Neutrophil (primary cell): Measurements from ENCODE around the gene TEX19.

Source experiments
- H3K27ac ChIP-seq: fragments of 200-600 bp; sonication (generic); 2 replicates; pipeline ENCODE4 v1.5.1; 2016; ENCODE audit warnings: mild to moderate bottlenecking, moderate library complexity
- H3K27me3 ChIP-seq: fragments of 200-600 bp; sonication (generic); 2 replicates; pipeline ENCODE4 v1.6.0; 2016; ENCODE audit warnings: mild to moderate bottlenecking
- H3K36me3 ChIP-seq: fragments of 200-600 bp; sonication (generic); 2 replicates; pipeline ENCODE4 v1.5.1; 2017
- H3K4me1 ChIP-seq, 2 experiments: fragments of 200-600 bp in 1 of 2; sonication (generic) in 1 of 2; 1 replicate in 1 of 2; 2 replicates in 1 of 2; pipeline versions ENCODE4 v1.5.1 to v1.6.1; 2013 to 2016; ENCODE audit warnings: low read depth in 1 of 2, low read length in 1 of 2, mild to moderate bottlenecking in 1 of 2, moderate library complexity in 1 of 2; ENCODE audit not compliant: control insufficient read depth in 1 of 2, insufficient read depth in 1 of 2
- H3K4me3 ChIP-seq, 2 experiments: fragments of 200-600 bp in 1 of 2; sonication (generic) in 1 of 2; 1 replicate in 1 of 2; 2 replicates in 1 of 2; pipeline ENCODE4 v1.5.1; 2013 to 2016; ENCODE audit warnings: low read depth in 1 of 2, low read length in 1 of 2, mild to moderate bottlenecking in 1 of 2, moderate library complexity in 1 of 2
- H3K9me3 ChIP-seq: fragments of 200-600 bp; sonication (generic); 2 replicates; pipeline ENCODE4 v1.5.1; 2016
- TF ChIP-seq, protein P1 (sequence below): fragments of 200-600 bp; sonication (generic); IDR thresholded peaks from 2 replicates; pipeline ENCODE4 v1.5.1; 2016; ENCODE audit warnings: antibody characterized with exemption

TEX19 gene

DNA sequence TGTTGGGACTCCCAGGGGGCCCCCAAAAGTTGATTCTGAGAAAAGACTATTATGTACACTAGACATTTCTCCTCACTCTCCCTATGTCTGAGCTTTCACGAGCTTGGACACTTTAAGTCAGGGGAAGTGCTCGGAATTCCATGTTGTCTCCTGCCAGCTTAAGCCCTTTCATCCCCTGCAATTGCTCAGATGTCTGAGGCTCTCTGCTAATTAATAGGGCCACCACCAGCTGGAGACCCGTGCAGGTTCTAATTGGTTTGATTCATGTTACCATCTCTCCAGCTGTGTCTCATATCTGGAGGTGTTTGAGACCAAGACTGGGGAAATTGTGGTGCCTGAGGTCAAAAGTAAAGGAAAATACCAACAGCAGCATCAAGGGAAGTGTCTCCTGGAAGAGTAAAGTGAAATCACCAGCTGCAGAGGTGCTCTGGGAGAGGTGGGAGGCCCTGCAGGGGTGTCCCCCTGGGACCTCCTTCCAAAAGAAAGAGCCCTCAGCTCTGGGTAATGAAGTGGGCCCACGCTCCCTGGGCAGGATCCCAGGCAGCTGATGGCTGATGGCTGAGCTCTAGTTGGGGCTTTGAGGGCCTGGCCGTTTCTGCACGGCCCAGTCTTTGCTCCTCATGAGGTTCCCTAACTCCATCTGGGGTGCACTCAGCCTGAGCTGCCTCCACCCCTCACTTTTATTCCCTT is 6.7 kb downstream of the TEX19 start:
- Histone ChIP-seq H3K4me3 (no peak overlapping the region), H3K27me3 (peaks cover 55% of the 10 kb centered on the region), H3K36me3 (no peaks in the 10 kb centered on the region), H3K4me1 (peaks cover 3 to 4% of the 10 kb centered on the region in 2 experiments), H3K9me3 (no peaks in the 10 kb centered on the region), H3K27ac (no peak overlapping the region)
- TF ChIP-seq, protein P1, sequence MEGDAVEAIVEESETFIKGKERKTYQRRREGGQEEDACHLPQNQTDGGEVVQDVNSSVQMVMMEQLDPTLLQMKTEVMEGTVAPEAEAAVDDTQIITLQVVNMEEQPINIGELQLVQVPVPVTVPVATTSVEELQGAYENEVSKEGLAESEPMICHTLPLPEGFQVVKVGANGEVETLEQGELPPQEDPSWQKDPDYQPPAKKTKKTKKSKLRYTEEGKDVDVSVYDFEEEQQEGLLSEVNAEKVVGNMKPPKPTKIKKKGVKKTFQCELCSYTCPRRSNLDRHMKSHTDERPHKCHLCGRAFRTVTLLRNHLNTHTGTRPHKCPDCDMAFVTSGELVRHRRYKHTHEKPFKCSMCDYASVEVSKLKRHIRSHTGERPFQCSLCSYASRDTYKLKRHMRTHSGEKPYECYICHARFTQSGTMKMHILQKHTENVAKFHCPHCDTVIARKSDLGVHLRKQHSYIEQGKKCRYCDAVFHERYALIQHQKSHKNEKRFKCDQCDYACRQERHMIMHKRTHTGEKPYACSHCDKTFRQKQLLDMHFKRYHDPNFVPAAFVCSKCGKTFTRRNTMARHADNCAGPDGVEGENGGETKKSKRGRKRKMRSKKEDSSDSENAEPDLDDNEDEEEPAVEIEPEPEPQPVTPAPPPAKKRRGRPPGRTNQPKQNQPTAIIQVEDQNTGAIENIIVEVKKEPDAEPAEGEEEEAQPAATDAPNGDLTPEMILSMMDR = no peak

DNA sequence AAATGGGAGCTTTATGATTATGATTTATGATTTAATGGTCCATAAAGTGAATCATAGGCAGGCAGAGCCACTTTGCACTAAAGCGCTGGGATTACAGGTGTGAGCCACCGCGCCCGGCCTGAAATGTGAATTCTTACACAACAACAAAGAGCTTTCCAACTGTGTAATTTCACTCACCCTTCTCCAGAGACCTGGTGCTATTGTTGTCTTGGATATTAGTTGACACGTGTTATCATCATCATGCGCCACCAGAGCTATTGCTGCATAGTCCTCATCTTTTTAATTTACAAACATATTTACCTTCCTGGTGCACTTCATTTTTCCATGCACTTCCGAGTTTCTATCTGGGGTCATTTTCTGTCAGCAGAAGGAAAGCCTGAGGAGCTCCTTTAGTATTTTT is 7.7 kb downstream of the TEX19 start:
- peaks cover 65% of the 10 kb centered on the region for H3K27me3 ChIP-seq
- H3K36me3 ChIP-seq = no peaks in the 10 kb centered on the region
- H3K4me3 ChIP-seq = no peak overlapping the region
- TF ChIP-seq, protein P1 = no peak
- H3K4me1 ChIP-seq = peaks cover 3 to 4% of the 10 kb centered on the region in 2 experiments
- H3K27ac ChIP-seq = no peak overlapping the region
- H3K9me3 ChIP-seq = no peaks in the 10 kb centered on the region

DNA sequence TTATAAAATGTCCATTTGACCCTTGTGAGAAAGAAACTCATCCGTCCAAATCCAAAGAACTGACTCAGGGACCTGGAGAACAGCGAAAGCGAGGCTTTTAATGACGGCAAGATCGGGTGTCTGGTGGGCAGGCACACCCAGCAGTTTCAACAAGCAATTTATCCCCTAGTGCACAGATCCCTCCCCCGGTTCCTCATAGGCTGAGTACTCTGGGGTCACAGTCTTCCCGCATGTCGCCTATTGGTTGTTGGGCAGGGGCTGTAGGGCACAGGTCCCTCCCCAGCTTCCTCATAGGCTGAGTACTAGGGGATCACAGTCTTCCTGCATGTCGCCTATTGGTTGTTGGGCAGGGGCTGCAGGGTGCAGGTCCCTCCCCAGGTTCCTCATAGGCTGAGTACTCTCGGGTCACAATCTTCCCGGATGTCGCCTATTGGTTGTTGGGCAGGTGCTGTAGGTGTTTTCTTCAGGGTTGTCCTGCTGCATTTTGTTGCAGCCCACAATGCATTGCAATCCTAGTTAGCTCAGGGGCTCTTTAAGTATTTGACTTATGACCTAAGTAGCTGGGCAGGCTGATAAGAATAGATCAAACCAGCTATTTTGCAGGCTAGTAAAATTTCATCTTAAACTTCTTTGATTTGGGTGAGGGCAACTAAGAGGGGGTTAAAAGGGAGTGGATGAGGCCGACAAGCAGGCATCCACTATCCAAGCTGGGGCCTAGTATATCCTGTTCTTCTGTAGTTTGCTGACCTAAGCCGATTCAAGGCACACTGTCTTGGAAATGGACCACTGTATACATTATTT is 8.9 kb downstream of the TEX19 start:
- H3K27me3 ChIP-seq = peaks cover 77% of the 10 kb centered on the region
- no peaks in the 10 kb centered on the region for H3K36me3 ChIP-seq
- no peak overlapping the region for H3K4me3 ChIP-seq
- TF ChIP-seq, protein P1 = no peak
- H3K4me1 ChIP-seq = peaks cover 3 to 4% of the 10 kb centered on the region in 2 experiments
- no peak overlapping the region for H3K27ac ChIP-seq
- H3K9me3 ChIP-seq = no peaks in the 10 kb centered on the region

DNA sequence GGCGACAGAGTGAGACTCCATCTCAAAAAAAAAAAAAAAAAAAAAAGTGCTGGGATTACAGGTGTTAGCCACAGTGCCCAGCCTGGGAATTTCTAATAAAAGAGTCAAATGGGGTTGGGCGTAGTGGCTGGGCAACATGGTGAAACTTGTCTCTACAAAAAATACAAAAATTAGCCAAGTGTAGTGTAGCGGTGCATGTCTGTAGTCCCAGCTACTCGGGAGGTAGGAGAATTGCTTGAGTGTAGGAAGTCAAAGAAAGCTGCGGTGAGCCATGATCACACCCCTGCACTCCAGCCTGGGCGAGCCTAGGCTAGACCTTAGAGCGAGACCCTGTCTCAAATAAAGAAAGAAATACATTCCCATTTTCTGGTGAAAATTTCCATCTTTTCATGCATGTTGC is 10.2 kb downstream of the TEX19 start:
- Histone ChIP-seq H3K4me1 (peaks cover 3 to 4% of the 10 kb centered on the region in 2 experiments), H3K36me3 (no peaks in the 10 kb centered on the region)

DNA sequence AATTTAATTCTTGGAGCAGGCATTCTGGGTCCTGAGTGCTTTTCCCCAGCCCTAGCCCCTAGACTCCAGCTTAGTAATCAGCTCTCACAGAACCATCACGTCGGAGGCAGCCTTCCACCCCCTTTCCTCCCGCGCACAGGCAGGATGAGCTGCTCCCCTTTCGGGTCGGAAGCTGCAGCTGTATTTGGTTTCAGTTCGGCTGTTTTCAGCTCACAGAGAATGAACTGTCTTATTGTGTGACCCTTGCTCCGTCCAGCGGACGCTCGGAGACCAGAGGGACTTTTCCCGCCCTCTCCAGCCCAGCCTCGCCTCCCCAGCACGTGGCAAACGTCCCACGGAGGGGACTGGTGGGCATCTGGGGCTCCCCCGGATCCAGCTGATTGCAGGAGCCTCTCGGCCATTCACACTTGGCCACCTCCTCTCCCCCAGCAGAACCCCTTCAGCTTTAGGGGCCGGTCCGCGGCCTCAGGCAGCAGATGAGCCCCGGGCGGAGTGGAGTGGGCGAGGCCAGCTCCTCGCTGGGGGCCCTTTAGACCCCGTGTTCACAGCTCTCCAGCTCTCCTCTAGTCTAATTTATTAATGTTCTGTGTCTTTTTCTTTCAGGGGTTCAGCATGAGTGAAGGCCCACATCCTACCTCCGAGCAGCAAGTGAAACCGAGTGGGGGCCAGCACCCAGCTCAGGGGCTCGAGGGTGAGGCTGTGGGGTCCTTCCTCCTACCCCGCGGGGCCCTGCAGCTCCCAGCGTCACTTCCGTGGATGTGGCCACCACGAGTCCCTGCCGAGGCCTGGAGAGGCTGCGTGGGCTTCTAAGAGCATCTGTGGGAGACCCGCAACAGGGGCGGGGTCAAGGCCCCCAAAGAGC is 11.7 kb downstream of the TEX19 start:
- H3K27ac ChIP-seq = no peak overlapping the region
- TF ChIP-seq, protein P1 = no peak
- H3K27me3 ChIP-seq = peaks cover 97% of the 10 kb centered on the region
- H3K36me3 ChIP-seq = no peaks in the 10 kb centered on the region
- no peak overlapping the region for H3K4me3 ChIP-seq
- peaks cover 3 to 4% of the 10 kb centered on the region in 2 experiments for H3K4me1 ChIP-seq
- H3K9me3 ChIP-seq = no peaks in the 10 kb centered on the region

More for the DNA sequence above, 10.2 kb downstream of the TEX19 start:
- TF ChIP-seq, protein P1 = no peak
- no peak overlapping the region for H3K27ac ChIP-seq
- no peaks in the 10 kb centered on the region for H3K9me3 ChIP-seq
- peaks cover 90% of the 10 kb centered on the region for H3K27me3 ChIP-seq
- H3K4me3 ChIP-seq = no peak overlapping the region
